Retina (tissue), 1 donor: Measurements from ENCODE around the gene RPAP3.
"Not testable (repeated sequence)": the region's sequence is repeated elsewhere in the genome, so short reads cannot be mapped to it uniquely, and the experiment has no call there.

Source experiments
- DNase-seq: peaks from one replicate; pipeline ENCODE4 v3.0.0-alpha.2; 2016

Gene RPAP3

GRCh38 chr12:47717443-47718193, 11.8 kb upstream of the RPAP3 start:
- DNase-seq, result peak; percentile 83

DNA sequence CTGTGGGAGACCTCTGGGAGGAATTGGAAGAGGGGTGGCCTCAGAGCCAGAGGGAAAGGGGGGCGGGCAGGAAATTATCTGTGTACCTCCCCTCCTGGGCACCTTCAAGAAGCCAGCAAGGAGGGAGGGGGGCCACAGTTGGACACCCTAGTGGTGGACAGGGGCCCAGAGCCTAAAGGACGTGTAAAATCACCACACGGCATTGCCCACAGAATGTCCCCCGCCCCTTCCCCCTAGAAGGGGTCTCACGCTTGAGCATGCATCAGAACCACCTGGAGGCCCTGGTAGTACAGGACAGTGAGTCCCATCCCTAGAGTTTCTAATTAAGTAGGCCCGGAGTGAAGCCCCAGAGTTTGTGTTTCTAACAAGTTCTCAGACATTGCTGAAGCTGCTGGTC, 11.2 kb upstream of the RPAP3 start:
- no peak for DNase-seq

GRCh38 chr12:47715877-47716548, 10.2 kb upstream of the RPAP3 start:
- DNase-seq, result no peak

DNA sequence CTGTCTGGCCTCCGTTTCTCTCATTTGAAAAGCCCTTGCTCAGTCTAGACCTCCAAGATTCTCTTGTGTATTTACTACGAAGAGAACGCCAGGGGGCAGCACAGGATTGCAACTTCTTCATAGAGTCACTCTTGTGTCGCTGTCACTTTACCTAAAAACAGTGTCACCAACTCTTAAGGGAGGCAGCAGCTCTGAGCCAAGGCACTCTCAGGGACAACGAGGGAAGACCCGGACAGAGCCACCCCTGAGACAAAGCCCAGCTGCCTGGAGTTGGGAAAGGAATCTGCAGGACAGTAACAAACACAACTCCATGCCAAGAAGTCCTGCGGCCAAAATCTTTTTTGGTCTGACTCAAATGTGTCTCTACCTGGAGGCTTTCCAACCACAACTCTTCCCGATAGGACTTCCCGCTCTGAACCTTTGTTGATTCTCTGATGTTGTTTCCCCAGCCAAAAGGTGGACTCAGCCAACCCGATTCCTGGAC, 9.6 kb upstream of the RPAP3 start:
- peak; percentile 78 for DNase-seq

GRCh38 chr12:47714826-47715386, 9.1 kb upstream of the RPAP3 start:
- no peak for DNase-seq

DNA sequence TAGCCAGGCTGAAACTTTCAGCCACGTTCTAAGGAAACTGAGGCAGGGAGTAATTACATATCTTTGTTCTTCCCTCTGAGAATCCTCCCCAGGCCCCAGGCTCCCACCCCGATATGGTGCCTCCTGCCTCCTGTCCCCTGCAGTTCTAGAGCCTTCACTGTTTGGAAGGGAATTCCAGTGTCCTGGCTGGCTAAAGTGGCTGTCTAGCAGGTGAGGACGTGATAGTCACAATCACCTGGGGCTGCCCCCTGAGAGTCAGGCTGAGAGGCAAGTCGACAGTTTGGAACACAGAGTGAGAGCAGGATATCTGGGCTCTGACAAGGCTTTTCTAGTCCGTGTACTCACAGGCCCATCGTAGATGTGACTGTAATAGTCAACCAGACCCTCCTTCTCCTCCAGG, 6.3 kb upstream of the RPAP3 start:
- DNase-seq, result no peak

- DNase-seq, result no peak
Observed at GRCh38 chr12:47711448-47711847, 5.6 kb upstream of the RPAP3 start.

- no peak for DNase-seq
Observed at GRCh38 chr12:47710278-47710677, 4.4 kb upstream of the RPAP3 start.

DNA sequence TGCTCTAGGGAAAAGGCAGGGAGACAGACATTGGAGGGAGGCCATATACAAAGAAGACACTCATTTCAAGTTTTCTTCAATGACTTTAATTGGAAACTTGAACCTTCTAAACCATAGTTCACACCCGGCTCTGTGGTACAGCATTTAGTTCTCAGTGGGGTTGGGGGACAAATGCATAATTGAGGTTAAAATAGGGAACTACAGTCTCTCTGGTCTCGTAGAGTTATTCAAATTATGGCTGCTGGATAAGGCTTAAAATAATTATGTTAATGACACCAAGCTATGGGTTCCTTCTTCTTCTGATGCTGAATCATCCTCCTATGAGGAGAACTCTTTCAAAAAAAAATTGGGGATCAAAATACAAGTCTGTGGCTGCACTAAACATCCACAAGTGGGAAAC, 3.8 kb upstream of the RPAP3 start:
- DNase-seq, result no peak

- DNase-seq, result no peak
Observed at GRCh38 chr12:47709237-47709636, 3.4 kb upstream of the RPAP3 start.

GRCh38 chr12:47707905-47708543, 2.2 kb upstream of the RPAP3 start:
- no peak for DNase-seq

GRCh38 chr12:47707355-47707754, 1.5 kb upstream of the RPAP3 start:
- DNase-seq, result no peak

DNA sequence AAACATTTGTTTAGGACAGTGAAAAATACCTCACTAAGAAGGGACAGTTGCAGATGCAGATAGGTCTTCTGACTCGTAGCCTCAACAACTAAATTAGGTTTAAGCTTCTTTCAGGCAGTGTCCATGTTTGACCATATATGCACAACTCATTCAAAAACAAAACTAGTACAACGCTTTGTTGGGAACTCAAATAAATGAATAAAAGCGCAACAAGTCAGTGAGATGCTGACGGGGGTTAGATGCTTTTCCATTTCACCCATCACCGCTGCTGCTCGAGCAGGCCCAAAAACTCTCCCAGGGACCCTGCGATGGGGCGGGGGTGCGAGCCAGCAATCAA, 633 bp downstream of the RPAP3 start:
- no peak for DNase-seq

- no peak for DNase-seq
Observed at GRCh38 chr12:47704719-47705118, 1.1 kb downstream of the RPAP3 start.

DNA sequence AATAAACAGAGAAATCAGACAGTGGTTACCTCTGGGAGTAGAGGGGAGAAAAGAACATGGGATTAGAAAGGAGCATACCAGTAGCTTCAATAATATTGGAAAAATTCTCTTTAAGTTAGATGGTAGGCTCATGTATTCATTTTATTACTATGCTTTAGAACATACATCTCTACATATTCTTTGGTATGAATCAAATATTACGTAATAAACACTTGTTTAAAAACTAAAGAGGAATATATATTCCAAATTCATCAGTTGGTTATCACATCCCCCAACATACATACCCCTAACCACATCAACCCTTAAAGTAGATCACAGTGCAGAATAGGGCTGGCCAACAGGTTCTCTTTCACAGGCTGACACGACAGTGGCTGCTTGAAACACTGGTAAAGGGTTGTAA, 5.6 kb downstream of the RPAP3 start:
- DNase-seq, result no peak

- no peak for DNase-seq
Observed at GRCh38 chr12:47698631-47699030, 7.2 kb downstream of the RPAP3 start.

- DNase-seq, result no peak
Observed at GRCh38 chr12:47698055-47698454, 7.8 kb downstream of the RPAP3 start.

DNA sequence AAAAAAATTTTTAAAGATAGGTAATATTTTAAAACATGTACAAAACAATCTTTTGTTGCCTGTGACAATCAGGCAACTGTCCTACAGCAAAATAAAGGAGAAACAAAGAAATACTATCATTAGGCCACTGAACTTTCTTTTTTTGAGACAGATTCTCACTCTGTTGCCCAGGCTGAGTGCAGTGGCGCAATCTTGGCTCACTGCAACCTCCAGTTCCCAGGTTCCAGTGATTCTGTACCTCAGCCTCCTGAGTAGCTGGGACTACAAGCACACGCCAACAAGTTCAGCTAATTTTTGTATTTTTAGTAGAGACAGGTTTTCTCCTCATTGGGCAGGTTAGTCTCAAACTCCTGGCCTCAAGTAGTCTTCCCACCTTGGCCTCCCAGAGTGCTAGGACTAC, 16.6 kb downstream of the RPAP3 start:
- no peak for DNase-seq

DNA sequence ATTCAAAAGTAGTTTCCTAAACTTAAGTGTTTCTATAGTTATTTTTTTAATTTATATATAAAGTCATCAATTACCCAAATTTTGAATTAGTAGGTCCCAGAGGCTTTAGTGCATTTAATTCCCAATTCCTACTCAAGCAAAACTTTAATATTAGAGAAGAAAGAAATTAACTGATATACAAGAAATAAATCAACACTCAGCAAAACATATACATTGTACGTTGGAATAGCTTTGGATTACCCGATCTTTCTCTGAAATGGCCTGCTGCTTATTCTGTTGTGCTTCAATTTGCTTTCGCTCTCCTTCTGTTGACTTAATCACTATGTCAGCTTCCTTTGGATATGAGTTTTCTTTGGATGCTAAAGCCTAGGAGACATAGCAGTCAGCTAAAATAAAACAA, 18.2 kb downstream of the RPAP3 start:
- no peak for DNase-seq

DNA sequence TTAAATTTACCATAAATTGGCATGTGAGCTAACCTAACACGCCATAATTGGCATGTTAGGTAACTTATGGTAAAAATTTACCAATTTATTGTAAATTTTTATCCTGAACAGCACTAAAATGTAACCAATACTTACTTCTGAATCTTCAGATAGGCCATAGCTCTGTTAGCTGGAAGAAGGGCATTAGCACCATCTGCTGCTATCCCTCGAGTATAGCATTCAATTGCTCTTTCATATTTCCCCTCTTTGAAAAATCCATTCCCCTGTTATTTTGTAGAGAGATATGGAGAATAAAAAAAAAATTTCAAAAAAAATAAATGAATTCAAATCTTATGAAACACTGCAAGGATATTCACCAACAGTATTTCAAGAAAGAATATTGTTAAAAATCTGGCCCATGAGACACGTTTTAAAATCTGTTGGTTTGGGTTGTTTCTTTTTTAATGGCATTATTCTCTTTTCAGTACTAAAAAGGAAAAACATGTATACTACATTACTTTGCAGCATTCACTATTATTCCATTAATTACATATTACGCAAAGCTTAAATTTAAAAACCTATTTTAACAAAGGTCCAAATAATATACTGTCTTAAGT, 19.1 kb downstream of the RPAP3 start:
- DNase-seq, result peak; percentile 28

- DNase-seq, result no peak
Observed at GRCh38 chr12:47679785-47680184, 26.0 kb downstream of the RPAP3 start.

DNA sequence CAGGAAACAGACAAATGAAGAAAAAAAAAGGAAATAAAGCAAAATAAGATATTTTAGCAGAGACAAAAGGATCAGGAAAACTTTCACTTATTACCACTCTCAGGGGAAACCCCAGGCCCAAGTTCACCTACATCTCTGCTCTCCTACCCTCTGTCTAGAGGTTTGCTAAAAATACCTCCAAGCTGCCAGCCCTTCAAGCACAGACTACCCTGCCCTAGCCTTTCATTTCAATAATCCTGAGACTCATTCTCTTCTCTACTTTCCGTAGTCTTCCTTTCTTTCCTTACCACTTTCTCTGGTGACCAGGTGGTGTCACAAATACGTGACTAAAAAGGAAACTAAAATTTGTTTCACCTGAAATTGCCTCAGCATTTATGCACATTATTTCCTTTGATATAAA, 33.8 kb downstream of the RPAP3 start:
- no peak for DNase-seq

DNA sequence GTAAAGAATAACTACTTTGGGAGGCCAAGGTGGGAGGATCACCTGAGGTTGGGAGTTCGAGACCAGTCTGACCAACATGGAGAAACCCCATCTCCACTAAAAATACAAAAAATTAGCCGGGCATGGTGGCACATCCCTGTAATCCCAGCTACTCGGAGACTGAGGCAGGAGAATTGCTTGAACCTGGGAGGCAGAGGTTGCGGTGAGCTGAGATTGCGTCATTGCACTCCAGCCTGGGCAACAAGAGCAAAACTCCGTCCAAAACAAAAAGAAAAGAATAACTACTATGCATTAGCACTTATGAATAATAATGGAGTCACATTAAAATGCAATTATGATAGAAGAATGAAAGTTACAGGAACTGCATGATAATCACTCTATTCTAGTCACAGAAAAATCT, 37.9 kb downstream of the RPAP3 start:
- DNase-seq, result not testable (repeated sequence)
